ENCODE data around the gene BEGAIN.

- TF ChIP-seq, protein P1, sequence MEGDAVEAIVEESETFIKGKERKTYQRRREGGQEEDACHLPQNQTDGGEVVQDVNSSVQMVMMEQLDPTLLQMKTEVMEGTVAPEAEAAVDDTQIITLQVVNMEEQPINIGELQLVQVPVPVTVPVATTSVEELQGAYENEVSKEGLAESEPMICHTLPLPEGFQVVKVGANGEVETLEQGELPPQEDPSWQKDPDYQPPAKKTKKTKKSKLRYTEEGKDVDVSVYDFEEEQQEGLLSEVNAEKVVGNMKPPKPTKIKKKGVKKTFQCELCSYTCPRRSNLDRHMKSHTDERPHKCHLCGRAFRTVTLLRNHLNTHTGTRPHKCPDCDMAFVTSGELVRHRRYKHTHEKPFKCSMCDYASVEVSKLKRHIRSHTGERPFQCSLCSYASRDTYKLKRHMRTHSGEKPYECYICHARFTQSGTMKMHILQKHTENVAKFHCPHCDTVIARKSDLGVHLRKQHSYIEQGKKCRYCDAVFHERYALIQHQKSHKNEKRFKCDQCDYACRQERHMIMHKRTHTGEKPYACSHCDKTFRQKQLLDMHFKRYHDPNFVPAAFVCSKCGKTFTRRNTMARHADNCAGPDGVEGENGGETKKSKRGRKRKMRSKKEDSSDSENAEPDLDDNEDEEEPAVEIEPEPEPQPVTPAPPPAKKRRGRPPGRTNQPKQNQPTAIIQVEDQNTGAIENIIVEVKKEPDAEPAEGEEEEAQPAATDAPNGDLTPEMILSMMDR (IDR thresholded peaks at IDR 0.05) = no peak
- no peak for TF ChIP-seq POLR2A (IDR thresholded peaks at IDR 0.05)
- no peak for TF ChIP-seq POLR2AphosphoS5 (IDR thresholded peaks at IDR 0.05)
These were observed 20.6 kb downstream of the BEGAIN start for GRCh38 chr14:100566586-100566985.

All from breast epithelium (tissue), 3 donors.